ENCODE data around the gene MRPL36.

DNA sequence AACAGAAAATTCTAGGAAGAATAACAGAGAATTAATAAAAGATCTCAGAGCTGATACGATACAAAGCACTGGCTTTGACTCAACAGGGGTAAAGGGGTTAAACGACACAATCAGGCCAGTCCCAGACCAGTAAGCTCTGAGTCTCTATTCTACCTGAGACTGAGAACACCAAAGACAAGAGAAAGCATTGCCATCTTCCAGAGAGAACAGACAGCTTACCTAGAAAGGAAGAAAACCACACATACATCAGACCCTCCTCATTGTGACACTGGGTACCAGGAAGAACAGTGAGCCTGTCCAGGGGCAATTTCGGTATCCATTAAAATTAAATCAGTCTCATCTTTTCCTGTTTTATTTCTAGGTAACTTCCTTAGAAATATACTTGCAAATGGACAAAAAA lies 41.1 kb downstream of the MRPL36 start:
- TF ChIP-seq EZH2 (IDR thresholded peaks at IDR 0.05; ENCODE audit: borderline replicate concordance, low read depth, low read length, severe bottlenecking) = no peak
- no peak for TF ChIP-seq POLR2AphosphoS5 (IDR thresholded peaks at IDR 0.05; ENCODE audit: insufficient read depth, low read depth, low read length)
- no peak for TF ChIP-seq JUN (IDR thresholded peaks at IDR 0.05; ENCODE audit: borderline replicate concordance, insufficient read depth, insufficient read length, low read depth)

All from endothelial cell of umbilical vein (primary cell).